Rectal smooth muscle tissue (tissue), 1 donor: Measurements from ENCODE around the gene CFAP92.

ENCODE experiments used
- H3K27ac ChIP-seq: one replicate; pipeline ENCODE4 v1.7.0; 2013; ENCODE audit warnings: low read depth, low read length, inconsistent platforms
- H3K27me3 ChIP-seq: one replicate; pipeline ENCODE4 v1.7.0; 2013; ENCODE audit warnings: low read length; ENCODE audit not compliant: control insufficient read depth, insufficient read depth
- H3K36me3 ChIP-seq: one replicate; pipeline ENCODE4 v1.7.0; 2013; ENCODE audit warnings: low read length; ENCODE audit not compliant: control insufficient read depth, insufficient read depth
- H3K4me1 ChIP-seq: one replicate; pipeline ENCODE4 v1.7.0; 2013; ENCODE audit warnings: low read length; ENCODE audit not compliant: control insufficient read depth, insufficient read depth
- H3K4me3 ChIP-seq: one replicate; pipeline ENCODE4 v1.7.0; 2013; ENCODE audit warnings: low read length
- H3K9ac ChIP-seq: one replicate; pipeline ENCODE4 v1.7.0; 2013; ENCODE audit warnings: low read length

CFAP92 gene

DNA sequence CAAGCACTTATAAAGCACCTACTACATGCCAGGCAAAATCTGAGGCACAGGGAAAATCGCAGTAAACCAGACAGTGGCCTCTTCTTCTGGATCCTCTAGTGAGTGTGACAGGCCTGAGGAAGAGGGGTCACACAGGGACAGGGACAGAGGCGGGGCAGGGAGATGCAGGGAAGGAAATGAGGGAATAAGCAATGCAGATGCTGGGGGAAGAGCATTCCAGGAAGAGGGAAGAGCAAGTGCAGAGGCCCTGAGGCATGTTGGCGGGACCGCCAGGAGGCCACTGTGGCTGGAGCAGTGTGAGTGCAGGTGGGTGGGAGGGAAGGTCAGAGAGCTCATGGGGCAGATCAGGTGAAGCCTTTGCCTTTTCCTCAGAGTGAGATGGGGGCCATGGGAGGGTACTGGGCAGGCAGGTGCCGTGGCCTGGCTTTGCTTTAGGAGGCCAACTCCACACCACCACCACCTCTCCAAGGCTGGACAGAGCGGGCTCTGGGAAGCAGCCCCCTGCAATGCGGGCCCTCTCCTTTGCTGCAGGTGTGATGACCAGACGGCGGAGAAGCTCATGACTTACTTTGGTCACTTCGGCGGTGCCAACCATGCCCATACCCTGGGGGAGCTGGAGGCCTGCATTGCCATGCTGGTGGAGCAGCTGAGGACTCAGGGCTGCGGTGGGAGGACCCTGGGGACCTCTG lies 39.9 kb upstream of the CFAP92 start:
- Histone ChIP-seq H3K27ac (no peak overlapping the region), H3K27me3 (no peaks in the 10 kb centered on the region), H3K4me1 (no peaks in the 10 kb centered on the region), H3K36me3 (no peaks in the 10 kb centered on the region), H3K9ac (no peak overlapping the region), H3K4me3 (no peak overlapping the region)

DNA sequence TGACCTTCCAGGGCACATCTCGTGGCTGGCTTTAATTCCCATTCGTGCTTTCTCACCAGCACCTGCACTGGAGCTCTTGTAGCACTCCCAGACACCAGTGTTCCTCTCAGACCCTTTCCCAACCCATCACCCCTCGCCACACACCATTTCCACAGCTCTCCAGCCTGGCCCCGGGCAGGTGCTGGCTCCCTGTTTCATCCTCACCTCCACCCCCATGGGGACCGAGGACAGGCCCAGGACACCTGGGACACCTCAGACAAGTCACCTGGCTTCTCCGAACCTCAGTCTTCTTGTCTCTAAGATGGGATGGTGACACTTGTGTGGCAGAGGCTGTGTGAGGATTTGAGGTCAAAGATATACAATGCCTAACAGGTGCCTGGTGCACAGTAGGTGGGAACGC lies 39.3 kb upstream of the CFAP92 start:
- Histone ChIP-seq H3K36me3 (no peaks in the 10 kb centered on the region), H3K27me3 (no peaks in the 10 kb centered on the region), H3K4me3 (no peak overlapping the region), H3K9ac (no peak overlapping the region), H3K4me1 (no peaks in the 10 kb centered on the region), H3K27ac (no peak overlapping the region)

GRCh38 chr3:129032716-129033115 lies 38.8 kb upstream of the CFAP92 start:
- Histone ChIP-seq H3K4me1 (no peaks in the 10 kb centered on the region), H3K27ac (no peak overlapping the region), H3K36me3 (no peaks in the 10 kb centered on the region), H3K9ac (no peak overlapping the region), H3K27me3 (no peaks in the 10 kb centered on the region), H3K4me3 (no peak overlapping the region)

GRCh38 chr3:129031476-129032215 lies 37.8 kb upstream of the CFAP92 start:
- Histone ChIP-seq H3K4me1 (peaks cover 5% of the 10 kb centered on the region), H3K27me3 (no peaks in the 10 kb centered on the region), H3K4me3 (no peak overlapping the region), H3K9ac (no peak overlapping the region), H3K27ac (no peak overlapping the region), H3K36me3 (no peaks in the 10 kb centered on the region)

- Histone ChIP-seq H3K4me1 (peaks cover 12% of the 10 kb centered on the region), H3K27ac (no peak overlapping the region), H3K36me3 (no peaks in the 10 kb centered on the region), H3K27me3 (no peaks in the 10 kb centered on the region), H3K4me3 (no peak overlapping the region), H3K9ac (no peak overlapping the region)
These were observed 36.7 kb upstream of the CFAP92 start for GRCh38 chr3:129030611-129031010.

DNA sequence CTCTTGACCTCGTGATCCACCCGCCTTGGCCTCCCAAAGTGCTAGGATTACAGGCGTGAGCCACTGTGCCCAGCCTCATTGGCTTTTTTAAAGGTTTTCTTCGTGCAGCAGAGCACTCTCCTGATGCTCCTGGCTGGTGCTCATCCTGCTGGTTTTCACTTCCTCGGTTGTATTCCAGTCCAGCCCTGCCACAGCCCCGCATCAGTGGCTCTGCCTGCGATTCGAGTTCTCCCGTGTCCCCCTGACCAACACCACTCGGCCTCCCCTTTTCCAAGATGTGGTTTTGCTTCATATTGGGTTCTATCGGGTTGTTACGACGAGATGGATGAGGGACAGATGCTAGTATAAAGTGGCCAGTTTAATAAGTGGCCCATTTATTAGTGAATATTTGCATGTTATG lies 35.0 kb upstream of the CFAP92 start:
- Histone ChIP-seq H3K27ac (no peak overlapping the region), H3K4me3 (no peak overlapping the region), H3K36me3 (no peaks in the 10 kb centered on the region), H3K27me3 (no peaks in the 10 kb centered on the region), H3K9ac (no peak overlapping the region), H3K4me1 (peaks cover 14% of the 10 kb centered on the region)

DNA sequence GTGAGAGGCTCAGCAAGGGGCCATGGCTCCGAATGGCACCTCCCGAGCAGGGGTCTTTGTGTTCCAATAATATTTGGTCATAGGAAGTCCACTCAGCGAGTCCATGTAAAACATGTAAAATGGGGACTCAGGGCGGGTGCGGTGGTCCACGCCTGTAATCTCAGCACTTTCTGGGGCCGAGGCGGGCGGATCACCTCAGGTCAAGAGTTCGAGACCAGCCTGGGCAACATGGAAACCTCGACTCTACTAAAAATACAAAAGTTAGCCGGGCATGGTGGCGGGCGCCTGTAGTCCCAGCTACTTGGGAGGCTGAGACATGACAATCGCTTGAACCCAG lies 33.6 kb upstream of the CFAP92 start:
- H3K9ac ChIP-seq, result no peak overlapping the region
- H3K27ac ChIP-seq, result no peak overlapping the region
- no peaks in the 10 kb centered on the region for H3K27me3 ChIP-seq
- H3K4me3 ChIP-seq, result peak overlapping the region; percentile 70
- H3K36me3 ChIP-seq, result no peaks in the 10 kb centered on the region
- H3K4me1 ChIP-seq, result peaks cover 14% of the 10 kb centered on the region

GRCh38 chr3:129026728-129027543 lies 33.1 kb upstream of the CFAP92 start:
- Histone ChIP-seq H3K9ac (no peak overlapping the region), H3K4me1 (peaks cover 14% of the 10 kb centered on the region), H3K36me3 (no peaks in the 10 kb centered on the region), H3K27ac (peak overlapping the region; percentile 75), H3K4me3 (peak overlapping the region; percentile 70), H3K27me3 (no peaks in the 10 kb centered on the region)

GRCh38 chr3:129025691-129026435 lies 32.0 kb upstream of the CFAP92 start:
- Histone ChIP-seq H3K27me3 (no peaks in the 10 kb centered on the region), H3K4me3 (peak overlapping the region; percentile 59), H3K36me3 (no peaks in the 10 kb centered on the region), H3K27ac (peak overlapping the region; percentile 75), H3K9ac (no peak overlapping the region), H3K4me1 (peaks cover 14% of the 10 kb centered on the region)

GRCh38 chr3:129025108-129025507 lies 31.2 kb upstream of the CFAP92 start:
- Histone ChIP-seq H3K27ac (peak overlapping the region; percentile 75), H3K36me3 (no peaks in the 10 kb centered on the region), H3K27me3 (no peaks in the 10 kb centered on the region), H3K9ac (no peak overlapping the region), H3K4me3 (no peak overlapping the region), H3K4me1 (peaks cover 14% of the 10 kb centered on the region)

- no peak overlapping the region for H3K4me3 ChIP-seq
- peaks cover 14% of the 10 kb centered on the region for H3K4me1 ChIP-seq
- no peak overlapping the region for H3K9ac ChIP-seq
- peak overlapping the region; percentile 1 for H3K27ac ChIP-seq
- H3K36me3 ChIP-seq, result no peaks in the 10 kb centered on the region
- H3K27me3 ChIP-seq, result no peaks in the 10 kb centered on the region
These were observed 30.0 kb upstream of the CFAP92 start for GRCh38 chr3:129023909-129024308.

DNA sequence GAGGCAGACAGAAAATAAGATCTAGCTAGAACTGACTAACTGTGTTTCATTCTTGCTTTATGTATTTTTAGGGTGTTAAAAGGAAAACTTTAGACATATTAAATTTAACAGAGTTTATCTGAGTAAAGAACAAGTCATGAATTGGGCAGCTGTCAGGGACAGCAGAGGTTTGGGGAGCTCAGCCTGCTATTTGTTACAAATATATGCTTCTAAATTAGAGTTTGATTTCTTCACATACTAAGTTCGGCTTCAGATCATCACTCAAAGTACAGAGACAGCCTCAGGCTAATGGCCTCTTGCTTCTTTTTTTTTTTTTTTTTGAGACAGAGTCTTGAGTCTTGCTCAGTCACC lies 29.1 kb upstream of the CFAP92 start:
- H3K36me3 ChIP-seq, result no peaks in the 10 kb centered on the region
- H3K27ac ChIP-seq, result peak overlapping the region; percentile 54
- H3K4me1 ChIP-seq, result peaks cover 14% of the 10 kb centered on the region
- H3K9ac ChIP-seq, result no peak overlapping the region
- H3K27me3 ChIP-seq, result no peaks in the 10 kb centered on the region
- no peak overlapping the region for H3K4me3 ChIP-seq
